Erythroblast (primary cell): ENCODE measurements around the gene SRGAP3.

Experiments used
- GATA1 ChIP-seq: IDR thresholded peaks from 2 replicates; pipeline ENCODE4 v1.6.1; 2011; ENCODE audit warnings: low read depth, mild to moderate bottlenecking, control low read depth, low read length, moderate library complexity
- POLR2A ChIP-seq: IDR thresholded peaks from 2 replicates; pipeline ENCODE4 v1.6.1; 2011; ENCODE audit warnings: mild to moderate bottlenecking, low read length

DNA sequence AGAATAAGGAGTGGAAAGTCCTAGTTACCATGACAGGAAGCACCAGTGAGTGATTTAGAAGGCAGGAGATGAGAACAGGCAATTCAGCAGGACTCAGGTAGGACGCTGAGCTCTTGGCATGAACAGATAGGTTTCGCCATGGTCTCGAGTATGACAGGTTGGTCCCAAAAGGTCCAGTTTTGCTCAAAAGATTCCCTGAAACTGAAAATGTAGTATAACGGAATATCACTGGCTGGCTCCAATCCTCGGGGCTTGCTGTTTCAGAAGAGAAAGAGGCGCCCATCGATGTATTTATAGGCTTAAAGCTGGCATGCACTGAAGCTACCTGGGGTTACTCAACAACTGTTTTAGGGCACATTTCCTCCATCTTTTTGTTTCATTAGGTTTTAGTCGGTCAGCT is 59.2 kb downstream of the SRGAP3 start:
- no peak for TF ChIP-seq POLR2A
- TF ChIP-seq GATA1, result no peak
